NCI-H2171 (cell line): ENCODE data around the gene SAP25.

Experiments
- DNase-seq: peaks from one replicate; lab custom pipeline; 2025; lab: John Stamatoyannopoulos, UW

The SAP25 gene

DNA sequence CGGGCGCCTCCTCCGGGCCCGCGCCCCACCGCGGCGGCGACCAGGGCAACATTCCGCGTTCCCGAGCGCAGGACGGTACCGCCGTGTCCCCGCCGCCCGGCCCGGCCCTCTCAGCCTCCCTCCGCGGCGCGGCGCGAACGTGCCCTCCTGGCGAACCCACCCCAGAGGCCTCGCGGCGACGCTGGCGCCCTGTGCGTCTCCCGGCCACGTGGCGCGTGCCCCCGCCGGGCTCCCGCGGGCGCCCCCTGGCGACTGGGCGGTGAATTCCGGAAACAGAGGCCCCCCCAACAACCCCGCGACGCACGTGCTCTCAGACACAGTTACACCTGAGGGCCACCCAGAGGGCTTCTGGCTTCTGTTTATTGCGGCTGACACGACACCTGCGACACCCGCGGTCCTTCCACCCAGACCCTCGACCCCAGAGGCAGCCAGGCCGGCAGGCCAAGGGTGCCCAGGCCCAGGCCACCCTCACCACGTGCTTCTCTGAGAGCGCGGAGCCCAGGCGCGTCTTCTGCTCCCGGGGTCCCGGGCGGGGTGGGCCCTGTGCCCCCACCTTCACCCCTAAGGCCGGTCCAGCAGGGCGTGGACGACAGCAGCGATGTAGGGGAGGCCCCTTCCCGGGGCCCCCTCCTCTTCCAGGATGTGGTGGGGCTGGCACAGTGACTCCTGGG lies at the start of gene SAP25:
SAP25 (minus strand) TSS at position 210 of the 671 bp plus-strand sequence; CDS start at position 52, 158 bp downstream.
- no peak for DNase-seq

DNA sequence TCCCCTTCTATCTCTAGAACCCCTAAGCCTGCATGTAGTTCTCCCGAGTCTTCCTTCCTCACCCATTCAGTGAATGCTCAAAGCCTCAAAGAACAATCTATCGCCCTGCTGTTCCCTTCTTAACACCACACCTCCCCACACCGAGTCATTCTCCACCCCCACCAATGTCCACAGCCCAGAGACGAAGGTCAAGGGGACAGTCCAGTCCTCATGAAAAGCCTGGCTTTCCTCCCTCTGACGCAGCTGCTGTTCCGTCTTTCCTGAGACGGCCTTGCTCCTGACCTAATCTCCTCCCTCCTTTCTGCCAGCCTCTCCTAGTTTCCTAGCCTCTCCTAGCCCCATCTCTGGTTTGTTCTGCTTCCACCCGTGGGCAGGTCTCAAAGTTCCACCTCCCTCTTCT lies 47.9 kb upstream of the SAP25 start:
- no peak for DNase-seq

DNA sequence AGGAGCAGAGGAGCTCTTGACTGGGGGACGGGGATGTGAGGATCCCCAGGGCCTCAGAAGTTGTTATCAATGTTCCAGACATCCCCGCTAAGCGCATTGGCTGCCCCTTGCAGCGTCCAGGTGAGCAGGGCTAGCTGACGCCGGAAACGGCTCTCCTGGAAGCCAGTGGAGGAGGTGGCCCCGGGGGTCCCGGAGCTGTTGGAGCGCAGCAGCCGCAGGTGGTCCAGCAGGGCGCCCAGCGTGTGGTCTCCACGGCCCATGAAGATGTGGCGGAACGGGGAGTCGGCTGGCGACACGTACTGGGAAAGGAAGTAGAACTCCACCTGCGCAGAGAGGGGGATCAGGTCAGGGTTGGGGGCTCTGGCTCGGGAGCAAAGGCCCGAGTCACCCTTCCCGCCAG lies 47.1 kb upstream of the SAP25 start:
- no peak for DNase-seq

DNA sequence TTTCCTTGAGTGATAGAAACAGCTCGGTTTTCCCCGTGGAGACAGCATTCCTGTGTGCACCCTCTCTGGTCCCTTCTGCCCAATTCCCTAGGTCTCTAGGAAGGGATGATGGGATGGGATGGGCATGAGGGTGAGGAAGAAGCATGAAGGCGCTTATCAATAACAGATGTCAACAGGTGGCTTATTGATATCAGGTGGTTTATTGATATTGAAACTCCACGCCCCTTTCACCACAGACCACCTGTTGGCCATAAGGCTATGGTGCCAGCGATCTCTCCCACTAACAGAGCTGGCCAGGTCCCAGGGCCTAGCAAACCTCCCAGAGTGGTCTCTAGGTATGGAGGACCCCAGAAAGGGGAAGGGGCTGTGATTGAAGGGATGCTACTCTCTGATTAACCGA lies 46.5 kb upstream of the SAP25 start:
- DNase-seq: no peak

DNA sequence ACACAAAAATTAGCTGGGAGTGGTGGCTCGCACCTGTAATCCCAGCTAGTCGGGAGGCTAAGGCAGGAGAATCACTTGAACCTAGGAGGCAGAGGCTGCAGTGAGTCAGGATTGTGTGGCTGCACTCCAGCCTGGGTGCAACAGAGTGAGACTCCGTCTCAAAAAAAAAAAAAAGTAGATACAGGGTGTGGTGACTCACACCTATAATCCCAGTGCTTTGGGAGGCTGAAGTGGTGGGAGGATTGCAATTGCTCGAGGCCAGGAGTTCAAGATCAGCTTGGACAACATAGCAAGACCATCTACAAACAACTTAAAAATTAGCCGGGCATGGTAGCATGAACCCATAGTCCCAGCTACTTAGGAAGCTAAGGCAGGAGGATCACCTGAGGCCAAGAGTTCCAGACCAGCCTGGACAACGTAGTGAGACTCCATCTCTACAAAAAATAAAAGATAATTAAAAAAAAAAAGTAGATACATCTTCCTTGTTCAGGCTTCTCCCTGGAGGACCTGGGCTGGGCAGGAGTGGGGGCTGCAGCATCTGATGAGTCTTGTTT lies 40.7 kb upstream of the SAP25 start:
- DNase-seq: no peak

DNA sequence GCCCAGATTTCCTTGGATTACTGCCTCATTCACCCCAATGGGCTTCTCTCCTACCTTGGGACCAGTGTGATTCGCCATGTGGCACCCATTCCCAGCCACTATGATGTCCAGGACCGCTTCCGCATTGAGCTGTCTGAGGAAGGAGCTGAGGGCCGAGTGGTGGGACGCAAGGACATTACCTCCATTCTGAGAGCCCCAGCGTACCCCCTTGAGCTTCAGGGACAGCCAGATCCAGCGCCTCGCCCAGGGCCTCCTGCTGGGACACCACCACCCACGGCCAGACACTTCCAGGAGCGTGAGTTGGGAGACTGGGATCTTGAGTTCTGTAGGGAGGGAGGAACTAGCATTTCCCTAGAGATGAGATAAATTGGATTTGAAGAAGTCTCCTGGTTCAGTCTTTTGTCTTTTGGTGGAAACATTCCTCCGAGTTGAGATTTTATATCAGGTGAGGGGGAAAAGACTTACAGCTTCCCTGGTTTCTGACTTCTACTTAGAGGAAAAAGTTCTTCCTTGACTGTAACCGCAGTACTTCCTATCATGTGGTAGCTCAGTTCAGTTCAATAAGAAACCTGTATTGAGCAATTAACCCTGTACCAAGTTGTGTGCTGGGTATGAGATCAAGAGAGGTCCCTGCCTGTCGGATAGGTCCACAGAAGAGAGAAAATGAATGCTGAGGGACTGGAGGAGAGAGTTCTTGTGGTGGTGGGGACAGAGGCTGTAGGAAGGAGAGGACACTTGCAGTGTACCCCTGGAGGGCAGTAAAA lies 39.9 kb upstream of the SAP25 start:
- no peak for DNase-seq

DNA sequence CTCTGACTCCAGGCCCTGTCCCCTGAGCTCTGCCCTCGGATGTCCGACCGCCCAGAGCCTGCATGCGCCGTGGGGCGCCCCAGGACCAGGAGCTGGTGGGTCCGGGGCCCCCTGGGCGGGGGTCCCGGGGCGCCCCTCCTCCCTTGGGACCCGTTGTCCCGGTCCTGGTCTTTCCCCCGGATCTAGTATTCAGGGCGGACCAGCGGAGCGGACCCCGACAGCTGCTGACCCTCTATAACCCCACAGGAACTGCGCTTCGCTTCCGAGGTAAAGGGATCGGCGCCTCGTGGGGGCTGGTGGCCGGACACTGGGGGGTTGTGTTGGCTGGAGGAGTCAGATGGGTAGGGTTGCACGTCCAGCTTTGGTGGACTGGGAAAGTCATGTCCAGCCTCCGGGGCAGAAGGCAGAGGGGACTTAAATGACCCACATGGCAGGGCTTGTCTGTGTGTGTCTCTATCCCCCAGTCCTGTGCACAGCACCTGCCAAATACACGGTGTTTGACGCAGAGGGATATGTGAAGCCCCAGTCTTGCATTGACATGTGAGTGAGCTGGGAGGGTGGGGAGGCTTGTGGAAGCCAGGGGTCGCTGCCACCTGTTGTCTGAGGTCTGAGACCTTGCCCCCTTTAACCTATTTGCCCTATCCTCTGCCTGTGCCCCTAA lies 39.2 kb upstream of the SAP25 start:
- DNase-seq: no peak

DNA sequence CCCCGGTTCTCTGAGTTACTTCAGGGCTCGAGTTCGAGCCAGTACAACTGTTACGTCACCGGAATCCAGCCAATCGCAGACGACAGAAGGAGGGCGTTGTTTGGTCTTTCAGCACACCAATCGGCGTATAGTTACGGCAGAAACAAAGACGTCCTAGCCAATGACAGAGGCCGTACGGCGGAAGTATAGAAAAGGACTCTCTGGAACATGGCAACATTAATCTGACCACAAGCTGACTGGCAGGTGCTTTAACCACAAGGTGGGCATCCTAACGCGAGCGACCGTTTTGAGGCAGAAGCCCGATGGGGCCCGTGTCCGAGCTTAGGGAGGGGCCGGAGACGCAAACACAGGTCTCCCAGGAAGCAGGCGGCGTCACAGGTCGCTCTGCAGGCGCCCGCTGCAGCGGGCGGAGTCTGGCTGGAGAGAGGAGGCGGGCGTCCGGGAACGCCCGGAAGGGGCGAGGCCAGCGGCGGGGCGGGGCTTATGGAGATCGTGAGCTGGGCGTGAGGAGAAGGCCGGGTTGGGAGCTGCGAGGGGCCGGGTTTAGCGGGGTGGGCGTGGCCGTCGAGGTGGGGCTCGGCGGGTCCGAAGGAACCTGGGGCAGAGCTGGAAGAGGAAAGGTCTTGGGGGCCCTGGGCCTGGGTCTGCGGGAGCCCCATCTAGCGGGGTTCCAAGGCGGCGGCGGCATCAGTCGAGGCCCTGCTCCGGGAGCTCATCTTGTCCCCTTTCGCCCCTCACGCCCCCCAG lies 38.5 kb upstream of the SAP25 start, which contains the start of gene MOSPD3:
MOSPD3 (plus strand) TSS at position 558 of the 747 bp plus-strand sequence. CDS start 252 bp downstream, outside the sequence.
- peak; percentile 97 for DNase-seq

DNA sequence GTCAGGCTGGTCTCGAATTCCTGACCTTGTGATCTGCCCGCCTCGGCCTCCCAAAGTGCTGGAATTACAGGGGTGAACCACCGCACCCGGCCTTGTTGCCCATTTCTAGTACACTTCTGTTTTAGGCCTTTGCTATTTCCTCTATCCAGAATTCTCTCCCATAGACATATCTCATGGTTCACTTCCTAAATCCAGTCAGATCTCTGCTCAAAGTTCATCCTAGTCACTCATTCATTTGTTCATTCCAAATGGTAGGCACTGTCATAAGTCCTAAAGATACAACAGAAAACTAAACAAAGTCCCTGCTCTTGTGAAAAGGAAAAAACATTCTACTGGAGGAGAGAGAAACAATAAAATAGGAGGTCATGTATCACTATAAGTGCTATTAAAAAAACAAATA lies 36.3 kb upstream of the SAP25 start:
- DNase-seq: no peak

DNA sequence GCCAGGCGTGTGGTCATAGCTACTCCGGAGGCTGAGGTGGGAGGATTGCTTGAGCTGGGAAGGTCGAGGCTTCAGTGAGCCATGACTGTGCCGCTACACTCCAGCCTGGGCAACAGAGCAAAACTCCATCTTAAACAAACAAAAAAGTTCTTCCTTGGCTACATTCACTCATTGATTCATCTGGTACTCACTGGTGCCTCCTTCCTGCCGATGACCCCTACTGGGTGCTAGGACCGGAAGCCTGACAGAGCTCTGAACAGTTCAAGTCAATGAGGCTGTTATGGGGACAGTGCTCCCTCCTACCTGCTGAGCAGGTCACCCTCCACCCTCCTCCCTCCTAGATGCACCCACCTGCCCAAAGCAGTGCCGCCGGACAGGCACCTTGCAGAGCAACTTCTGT lies 33.4 kb upstream of the SAP25 start:
- DNase-seq: no peak

DNA sequence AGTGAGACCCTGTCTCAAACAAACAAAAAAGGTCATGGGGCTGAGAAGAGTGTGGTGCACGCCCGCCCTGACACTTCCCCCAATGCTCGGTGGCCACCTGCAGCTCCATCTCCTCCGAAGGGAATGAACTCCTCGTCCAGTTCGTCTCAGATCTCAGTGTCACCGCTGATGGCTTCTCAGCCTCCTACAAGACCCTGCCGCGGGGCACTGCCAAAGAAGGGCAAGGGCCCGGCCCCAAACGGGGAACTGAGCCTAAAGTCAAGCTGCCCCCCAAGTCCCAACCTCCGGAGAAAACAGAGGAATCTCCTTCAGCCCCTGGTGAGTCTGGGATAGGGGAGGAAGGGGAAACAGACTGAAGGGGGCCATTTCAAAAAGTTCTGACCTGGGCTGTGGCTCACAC lies 32.6 kb upstream of the SAP25 start:
- DNase-seq: no peak

DNA sequence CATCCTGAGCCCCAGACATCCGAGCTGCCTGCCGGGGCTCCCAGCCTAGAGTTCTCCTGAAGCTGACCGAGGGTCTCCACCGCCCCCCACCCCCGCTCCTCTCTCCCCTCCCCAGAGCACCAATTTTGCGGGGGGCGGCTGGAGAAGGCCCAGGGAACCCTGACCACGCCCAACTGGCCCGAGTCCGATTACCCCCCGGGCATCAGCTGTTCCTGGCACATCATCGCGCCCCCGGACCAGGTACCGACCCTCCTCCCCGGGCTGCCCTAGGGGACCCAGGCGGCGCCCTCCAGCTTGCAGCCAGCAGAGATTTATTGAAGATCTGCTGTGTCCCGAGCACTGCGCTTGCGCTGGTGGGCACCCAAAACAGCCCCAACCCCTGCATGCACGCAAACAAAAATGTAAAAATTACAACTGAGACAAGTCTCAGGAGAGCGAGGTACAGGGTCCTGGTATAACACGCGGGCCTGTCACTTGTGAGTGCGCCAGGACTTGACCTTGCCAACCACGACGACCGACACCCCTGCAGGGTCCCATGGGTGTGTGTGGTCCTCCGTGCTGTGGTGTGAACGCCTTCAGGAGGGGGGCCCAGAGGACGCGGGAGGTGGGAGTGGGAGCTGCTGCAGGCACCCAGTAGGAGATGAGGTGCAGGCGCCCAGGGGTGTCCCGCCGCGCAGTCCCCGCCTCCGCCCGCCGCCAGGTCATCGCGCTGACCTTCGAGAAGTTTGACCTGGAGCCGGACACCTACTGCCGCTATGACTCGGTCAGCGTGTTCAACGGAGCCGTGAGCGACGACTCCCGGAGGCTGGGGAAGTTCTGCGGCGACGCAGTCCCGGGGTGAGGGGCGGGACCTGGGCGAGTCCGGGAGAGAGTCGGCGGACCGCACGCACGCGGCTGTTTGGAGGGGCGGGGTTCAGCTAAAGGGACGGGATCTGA lies 31.5 kb upstream of the SAP25 start:
- DNase-seq: no peak

DNA sequence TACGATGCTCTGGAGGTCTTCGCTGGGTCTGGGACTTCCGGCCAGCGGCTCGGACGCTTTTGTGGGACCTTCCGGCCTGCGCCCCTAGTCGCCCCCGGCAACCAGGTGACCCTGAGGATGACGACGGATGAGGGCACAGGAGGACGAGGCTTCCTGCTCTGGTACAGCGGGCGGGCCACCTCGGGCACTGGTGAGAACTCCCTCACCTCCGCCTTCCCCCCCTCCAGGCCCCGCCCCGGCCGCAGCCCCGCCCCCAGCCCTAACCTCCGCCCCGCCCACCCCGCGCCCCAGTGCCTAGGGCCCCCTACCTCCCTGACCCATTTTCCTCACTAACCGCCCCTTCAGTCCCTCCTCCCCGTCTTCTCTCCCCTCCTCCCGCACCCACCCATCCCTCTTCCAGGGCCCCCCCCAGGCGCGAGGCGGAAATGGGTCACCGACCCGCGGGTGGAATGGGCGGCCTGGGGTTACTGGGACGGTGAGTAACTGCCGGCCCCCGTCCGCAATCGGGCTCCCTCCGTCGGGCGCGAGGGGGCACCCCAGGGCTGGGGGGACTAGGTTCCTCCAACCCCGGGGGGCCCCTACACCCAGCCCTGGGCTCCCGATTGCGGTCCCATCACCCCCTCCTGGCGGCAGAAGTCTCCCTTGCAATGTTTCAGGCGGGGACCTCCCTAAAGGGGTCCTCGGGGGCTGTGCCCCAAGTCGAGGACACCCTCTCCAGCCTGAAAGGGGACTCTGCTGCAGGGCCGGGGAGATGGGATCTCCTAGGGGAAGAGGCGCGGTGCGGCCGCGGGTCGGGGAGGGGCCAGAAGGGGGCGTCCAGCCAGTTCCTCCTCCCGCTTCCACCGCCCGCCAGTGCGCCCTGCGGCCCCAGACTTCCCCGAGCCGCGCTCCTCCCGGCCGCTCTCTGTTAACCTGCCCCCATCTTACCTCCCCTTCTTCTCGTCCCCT lies 30.6 kb upstream of the SAP25 start:
- peak; percentile 65 for DNase-seq

DNA sequence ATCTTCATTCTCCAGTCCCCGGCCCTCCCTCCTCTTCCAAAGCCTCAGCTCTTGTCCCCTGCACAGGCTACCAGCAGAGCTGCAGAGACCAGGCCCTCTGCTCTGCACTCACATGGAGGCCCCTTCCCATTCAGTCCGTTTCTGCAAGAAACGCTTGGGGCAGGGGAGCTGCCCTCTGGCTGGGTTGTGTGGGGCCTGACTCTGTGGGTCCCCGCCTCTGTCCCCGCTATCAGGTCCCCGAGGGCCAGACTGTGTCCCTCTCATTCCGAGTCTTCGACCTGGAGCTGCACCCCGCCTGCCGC lies 30.0 kb upstream of the SAP25 start:
- no peak for DNase-seq

DNA sequence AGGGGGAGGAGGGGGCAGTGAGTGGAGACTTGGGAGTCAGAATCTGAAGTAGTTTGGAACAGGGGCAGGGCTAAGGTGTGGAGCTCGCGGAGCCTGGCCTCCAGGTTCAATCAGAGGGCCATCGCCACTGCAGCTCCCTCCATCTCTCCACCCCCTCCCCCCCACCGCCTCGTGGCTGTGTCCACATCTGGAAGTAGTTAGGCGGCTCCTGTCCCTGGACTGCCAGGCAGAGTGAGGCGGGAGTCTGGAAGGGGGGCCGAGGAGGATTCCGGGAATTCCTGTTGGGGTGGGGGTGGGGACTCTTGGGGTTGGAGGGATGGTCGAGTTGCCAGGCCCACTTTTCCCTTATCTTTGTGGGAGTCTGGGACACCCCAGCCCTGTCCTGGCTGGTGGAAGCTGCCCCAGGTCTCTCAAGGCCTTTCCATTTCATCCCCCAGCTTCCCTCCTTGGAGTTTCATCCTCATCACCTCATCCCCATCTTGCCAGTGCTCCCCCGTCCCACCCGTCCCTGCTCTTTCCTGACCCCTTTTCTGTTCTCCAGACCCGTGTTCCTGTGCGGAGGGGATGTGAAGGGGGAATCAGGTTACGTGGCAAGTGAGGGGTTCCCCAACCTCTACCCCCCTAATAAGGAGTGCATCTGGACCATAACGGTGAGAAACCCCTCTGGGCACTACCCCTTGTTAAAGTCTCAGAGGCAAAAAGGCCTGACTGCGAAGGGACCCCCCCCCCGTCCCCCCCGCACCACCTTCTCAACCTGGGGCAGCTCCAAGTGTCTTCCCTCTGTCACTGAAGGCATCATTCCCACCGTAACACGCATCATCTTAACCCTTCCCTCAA lies 29.4 kb upstream of the SAP25 start:
- no peak for DNase-seq

DNA sequence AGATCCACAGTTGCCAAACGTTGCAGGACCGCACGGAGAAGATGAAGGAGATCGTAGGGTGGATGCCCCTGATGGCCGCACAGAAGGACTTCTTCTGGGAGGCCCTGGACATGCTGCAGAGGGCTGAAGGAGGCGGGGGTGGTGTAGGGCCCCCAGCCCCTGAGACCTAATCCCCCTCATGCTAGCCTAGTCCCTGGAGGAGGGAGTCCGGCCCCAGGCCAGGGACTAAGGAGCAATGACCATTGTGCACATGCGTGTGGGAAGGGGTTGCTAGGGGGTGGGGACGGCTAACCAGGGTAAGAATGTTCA lies 27.0 kb upstream of the SAP25 start:
- no peak for DNase-seq

DNA sequence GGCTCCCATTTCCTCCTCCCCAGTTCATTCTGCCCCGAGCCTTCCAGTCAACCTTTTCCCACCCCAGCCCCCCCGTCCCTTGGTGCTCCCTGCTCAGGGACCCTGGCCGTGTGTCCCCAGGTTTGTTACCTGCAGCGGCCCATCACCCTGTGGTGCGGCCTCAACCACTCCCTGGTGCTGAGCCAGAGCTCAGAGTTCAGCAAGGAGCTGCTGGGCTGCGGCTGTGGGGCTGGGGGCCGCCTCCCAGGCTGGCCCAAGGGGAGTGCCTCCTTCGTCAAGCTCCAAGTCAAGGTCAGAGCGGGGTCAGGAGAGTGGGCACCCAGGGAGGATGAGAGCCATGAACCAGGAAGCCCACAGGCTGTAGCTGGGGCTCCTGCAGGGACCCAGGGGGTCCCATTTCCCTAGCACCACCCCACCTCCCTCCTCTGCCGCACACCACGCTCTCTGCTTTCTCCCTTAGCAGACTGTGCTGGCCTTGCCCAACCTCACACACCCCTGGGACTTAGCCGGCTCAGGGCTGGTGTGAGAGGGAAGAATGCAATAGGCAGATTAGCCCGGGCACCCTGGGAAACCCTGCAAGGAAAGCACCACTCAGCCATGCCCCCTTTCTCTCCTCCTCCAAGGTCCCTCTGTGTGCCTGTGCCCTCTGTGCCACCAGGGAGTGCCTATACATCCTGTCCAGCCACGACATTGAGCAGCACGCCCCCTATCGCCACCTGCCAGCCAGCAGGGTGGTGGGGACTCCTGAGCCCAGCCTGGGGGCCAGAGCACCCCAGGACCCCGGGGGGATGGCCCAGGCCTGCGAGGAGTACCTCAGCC lies 26.4 kb upstream of the SAP25 start:
- DNase-seq: no peak

DNA sequence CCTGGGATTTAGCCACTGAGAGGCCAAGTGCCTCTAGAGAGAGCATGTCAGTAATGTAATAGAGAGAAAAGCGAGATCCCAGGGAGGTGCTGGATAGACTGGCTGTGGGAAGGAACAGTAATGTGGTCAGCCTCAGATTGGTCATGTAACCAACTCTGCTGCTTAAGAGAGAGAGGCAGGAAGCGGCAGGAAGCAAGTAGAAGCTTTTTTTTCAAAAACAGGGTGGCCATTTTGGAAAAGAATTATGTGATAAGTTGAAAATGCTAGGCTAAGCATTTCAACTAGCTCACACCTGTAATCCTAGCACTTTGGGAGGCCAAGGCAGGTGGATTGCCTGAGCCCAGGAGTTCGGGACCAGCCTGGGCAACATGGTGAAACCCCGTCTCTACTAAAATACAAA lies 24.7 kb upstream of the SAP25 start:
- no peak for DNase-seq
